ENCODE results near the gene NIPAL4.

The NIPAL4 gene

GRCh38 chr5:157444224-157444623 lies 15.8 kb upstream of the NIPAL4 start:
- no peak overlapping the region for H3K4me3 ChIP-seq (ENCODE audit: control insufficient read depth, low read depth, low read length)
- no peak for TF ChIP-seq CTCF (conservative IDR thresholded peaks at IDR 0.05; ENCODE audit: control insufficient read depth, insufficient read depth, low read depth, low read length)
- no peak for DNase-seq (ENCODE audit: low read depth)

- no peak for TF ChIP-seq CTCF (conservative IDR thresholded peaks at IDR 0.05; ENCODE audit: control insufficient read depth, insufficient read depth, low read depth, low read length)
- H3K4me3 ChIP-seq (ENCODE audit: control insufficient read depth, low read depth, low read length) = no peak overlapping the region
- no peak for DNase-seq (ENCODE audit: low read depth)
These were observed 14.1 kb upstream of the NIPAL4 start for GRCh38 chr5:157445745-157446411.

- no peak for TF ChIP-seq CTCF (conservative IDR thresholded peaks at IDR 0.05; ENCODE audit: control insufficient read depth, insufficient read depth, low read depth, low read length)
- no peak overlapping the region for H3K4me3 ChIP-seq (ENCODE audit: control insufficient read depth, low read depth, low read length)
- no peak for DNase-seq (ENCODE audit: low read depth)
These were observed 13.5 kb upstream of the NIPAL4 start for GRCh38 chr5:157446412-157446935.

DNA sequence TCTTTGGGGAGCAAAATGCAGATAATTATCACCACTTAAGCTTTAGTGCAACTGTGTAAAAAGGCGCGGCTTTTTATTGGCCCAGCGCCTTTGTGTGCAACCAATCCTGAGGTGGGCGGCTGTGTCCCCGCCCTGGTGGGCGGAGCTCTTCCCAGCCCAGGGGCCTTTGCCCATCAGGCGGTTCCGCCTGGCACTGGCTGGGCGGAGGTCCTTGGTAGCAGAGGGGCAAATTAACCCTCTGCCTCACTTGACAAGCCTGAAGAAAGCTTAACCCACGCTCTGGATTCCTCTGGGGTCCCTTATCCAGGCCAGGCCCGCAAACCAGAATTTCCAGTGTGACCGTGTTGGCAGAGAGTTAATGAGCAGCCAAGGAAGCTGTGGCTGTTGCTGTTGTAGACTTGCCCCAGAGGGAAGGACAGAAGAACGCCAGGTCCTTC lies 12.8 kb upstream of the NIPAL4 start:
- no peak for DNase-seq (ENCODE audit: low read depth)
- no peak for TF ChIP-seq CTCF (conservative IDR thresholded peaks at IDR 0.05; ENCODE audit: control insufficient read depth, insufficient read depth, low read depth, low read length)
- no peak overlapping the region for H3K4me3 ChIP-seq (ENCODE audit: control insufficient read depth, low read depth, low read length)

GRCh38 chr5:157449011-157449723 lies 10.8 kb upstream of the NIPAL4 start:
- H3K4me3 ChIP-seq (ENCODE audit: control insufficient read depth, low read depth, low read length) = no peak overlapping the region
- no peak for TF ChIP-seq CTCF (conservative IDR thresholded peaks at IDR 0.05; ENCODE audit: control insufficient read depth, insufficient read depth, low read depth, low read length)
- DNase-seq (ENCODE audit: low read depth) = peak; percentile 24

- H3K4me3 ChIP-seq (ENCODE audit: control insufficient read depth, low read depth, low read length) = no peak overlapping the region
- TF ChIP-seq CTCF (conservative IDR thresholded peaks at IDR 0.05; ENCODE audit: control insufficient read depth, insufficient read depth, low read depth, low read length) = no peak
- DNase-seq (ENCODE audit: low read depth) = no peak
These were observed 10.0 kb upstream of the NIPAL4 start for GRCh38 chr5:157450024-157450423.

Measured in fibroblast of mammary gland (primary cell).